NCI-H526 (cell line): ENCODE results near the gene BCL2.
"Not testable (repeated sequence)": the region's sequence is repeated elsewhere in the genome, so short reads cannot be mapped to it uniquely, and the experiment has no call there.

Experiments used
- DNase-seq, 2 experiments: peaks; one replicate each; lab custom pipeline; 2025; lab: John Stamatoyannopoulos, UW

BCL2 gene

DNA sequence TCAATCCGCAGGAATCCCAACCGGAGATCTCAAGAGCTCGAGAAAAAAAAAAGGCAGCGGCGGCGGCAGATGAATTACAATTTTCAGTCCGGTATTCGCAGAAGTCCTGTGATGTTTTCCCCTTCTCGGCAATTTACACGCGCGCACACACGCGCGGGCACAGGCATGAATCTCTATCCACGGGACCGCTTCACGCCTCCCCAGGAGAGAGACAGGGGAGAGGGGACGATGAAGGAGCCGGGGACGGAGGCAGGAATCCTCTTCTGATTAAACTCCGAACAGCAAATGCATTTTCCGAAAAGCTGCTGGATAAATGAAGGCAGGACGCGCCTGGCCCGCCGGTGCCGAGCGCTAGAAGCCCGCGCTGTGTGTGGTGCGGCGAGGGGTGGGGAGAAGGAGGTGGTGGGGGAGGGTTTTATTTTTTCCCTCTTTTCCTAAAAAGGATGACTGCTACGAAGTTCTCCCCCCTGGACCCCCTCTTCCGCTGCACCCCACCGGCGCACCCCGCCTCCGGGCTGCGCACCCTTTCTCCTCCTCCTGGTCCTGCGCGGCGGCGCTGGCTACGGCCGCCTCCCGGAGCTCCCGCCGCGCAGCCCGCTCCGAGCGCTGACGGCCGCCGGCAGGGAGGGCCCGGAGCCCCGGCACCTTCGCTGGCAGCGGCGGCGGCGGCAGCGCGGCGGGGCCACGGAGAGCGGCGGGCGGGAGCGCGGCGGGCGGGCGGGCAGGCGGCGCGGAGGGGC lies at the start of gene BCL2:
Gene BCL2, minus strand, starts transcription at position 387 of the 740 bp plus-strand sequence.
- peak; percentile 14 to 76 for DNase-seq

- DNase-seq, result no peak
Measured at GRCh38 chr18:63368611-63369010, 49.0 kb upstream of the BCL2 start.

GRCh38 chr18:63367053-63367953 lies 47.7 kb upstream of the BCL2 start, which contains the start of gene KDSR:
KDSR (minus strand) TSS chr18:63367206; CDS start chr18:63367118, 88 bp downstream.
- peak; percentile 95 to 99 for DNase-seq

GRCh38 chr18:63366213-63367052 lies 46.9 kb upstream of the BCL2 start:
- DNase-seq, result peak; percentile 11 to 70

GRCh38 chr18:63365876-63366212 lies 46.3 kb upstream of the BCL2 start:
- DNase-seq, result peak in 1 of 2 experiments; percentile 45

DNA sequence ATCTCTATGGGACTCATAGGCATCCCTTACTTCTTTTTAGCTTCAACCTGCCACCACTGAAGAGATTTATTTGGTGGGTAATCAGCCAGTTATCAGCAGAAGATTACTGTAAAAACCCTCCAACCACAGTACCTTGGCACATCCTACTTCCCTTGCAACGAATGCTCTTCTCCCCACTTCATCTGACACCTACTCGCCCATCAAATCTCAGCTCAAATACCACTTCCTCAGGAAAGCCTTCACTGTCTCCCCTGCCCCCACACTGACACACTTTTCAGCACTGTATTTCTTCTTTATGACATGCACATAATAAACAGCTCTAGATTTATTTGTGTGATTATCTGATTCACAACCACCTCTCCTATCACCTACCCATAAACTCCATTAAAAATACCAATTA lies 44.4 kb upstream of the BCL2 start:
- no peak for DNase-seq

- DNase-seq, result not testable (repeated sequence)
Measured at GRCh38 chr18:63363420-63363819, 43.9 kb upstream of the BCL2 start.

GRCh38 chr18:63356272-63356896 lies 36.8 kb upstream of the BCL2 start:
- DNase-seq, result no peak

DNA sequence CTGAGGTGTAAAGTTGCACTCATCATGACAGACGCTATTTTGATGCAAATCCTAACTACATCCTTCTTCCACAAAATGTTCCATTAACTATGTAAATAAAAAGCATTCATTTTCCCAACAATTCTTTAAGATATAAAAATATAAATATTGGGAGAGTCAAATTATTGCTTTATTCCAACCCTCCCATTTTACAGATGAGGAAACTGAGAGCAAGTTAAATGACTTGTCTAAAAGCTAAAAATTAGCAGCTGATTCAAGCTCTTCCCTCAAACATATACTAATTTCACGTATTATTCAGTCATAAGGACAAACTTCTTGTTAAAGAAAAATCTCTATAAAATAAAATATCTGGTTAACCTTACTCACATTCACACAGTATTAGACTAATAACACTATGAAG lies 30.7 kb upstream of the BCL2 start:
- no peak for DNase-seq

GRCh38 chr18:63348508-63349136 lies 29.1 kb upstream of the BCL2 start:
- no peak for DNase-seq

DNA sequence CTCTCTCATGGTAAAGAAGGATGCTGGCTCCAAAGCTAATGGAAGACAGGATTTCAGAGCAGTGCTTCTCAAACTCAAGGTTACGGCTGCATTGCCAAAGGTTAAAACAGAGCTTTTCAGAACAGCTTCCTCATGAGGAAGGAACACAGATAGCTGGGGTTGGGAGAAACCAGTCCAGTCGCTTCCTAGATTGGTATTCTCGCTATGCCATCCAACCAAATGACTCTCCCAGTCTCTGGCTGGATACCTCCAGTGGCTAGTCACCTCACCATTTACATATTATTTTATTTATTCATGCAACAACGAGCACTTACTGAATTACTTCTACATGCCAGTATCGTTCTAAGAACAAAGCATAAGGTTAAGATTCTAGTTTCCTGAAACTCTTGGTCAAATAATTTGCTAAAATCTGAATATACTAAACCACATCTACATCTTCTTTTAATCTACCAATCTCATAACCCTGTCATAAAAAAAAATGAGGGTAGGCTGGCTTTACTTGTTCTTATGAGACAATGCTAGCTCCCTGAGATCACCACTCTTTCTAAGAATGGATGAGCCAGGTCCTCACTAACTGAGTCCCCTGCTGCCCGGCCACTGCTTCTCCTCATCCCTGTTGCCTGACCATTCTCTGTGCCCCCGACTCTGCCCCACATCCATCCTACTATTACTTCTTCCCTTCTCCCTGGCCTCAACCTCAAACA lies 27.1 kb upstream of the BCL2 start:
- peak; percentile 29 to 42 for DNase-seq

DNA sequence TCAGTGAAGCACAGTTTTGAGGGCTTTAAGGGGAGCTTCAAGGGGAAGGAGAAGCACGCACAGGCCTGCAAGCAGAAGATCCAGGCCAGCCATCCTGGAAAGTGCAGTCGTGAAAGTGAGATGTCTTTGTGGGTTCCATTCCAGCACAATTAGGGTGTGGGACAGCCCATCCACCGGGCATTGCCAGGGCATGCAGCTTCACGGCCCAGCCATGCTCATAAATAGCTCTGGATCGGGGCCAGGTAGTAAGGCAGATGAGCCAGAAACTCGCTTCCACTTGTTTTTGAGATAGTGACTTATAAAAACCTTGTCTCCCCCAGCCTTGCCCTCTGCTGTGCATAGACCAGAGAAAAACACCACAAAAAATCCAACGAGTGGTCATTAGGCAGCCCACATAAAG lies 26.5 kb upstream of the BCL2 start:
- DNase-seq, result no peak

DNA sequence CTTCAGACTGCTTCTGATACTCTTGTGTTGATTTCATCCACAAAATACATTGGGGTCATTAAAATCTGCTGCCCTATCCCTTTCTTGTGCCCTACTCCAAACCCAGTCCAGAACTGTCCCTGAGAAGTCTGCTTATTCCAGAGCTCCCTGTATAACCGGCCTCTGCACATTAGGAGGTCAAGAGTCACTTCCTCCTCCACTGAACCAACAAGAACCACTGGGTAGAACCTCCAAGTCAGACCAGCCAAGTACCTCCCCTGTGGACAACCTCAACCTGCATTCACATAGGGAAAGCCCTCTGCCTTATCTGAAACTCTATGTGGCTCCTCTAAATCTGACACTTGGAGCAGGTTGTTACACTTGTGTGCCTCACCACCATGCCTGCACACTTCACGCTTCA lies 25.3 kb upstream of the BCL2 start:
- no peak for DNase-seq

- no peak for DNase-seq
Measured at GRCh38 chr18:63344263-63344662, 24.7 kb upstream of the BCL2 start.

- peak; percentile 7 to 62 for DNase-seq
Measured at GRCh38 chr18:63342206-63342605, 22.6 kb upstream of the BCL2 start.

DNA sequence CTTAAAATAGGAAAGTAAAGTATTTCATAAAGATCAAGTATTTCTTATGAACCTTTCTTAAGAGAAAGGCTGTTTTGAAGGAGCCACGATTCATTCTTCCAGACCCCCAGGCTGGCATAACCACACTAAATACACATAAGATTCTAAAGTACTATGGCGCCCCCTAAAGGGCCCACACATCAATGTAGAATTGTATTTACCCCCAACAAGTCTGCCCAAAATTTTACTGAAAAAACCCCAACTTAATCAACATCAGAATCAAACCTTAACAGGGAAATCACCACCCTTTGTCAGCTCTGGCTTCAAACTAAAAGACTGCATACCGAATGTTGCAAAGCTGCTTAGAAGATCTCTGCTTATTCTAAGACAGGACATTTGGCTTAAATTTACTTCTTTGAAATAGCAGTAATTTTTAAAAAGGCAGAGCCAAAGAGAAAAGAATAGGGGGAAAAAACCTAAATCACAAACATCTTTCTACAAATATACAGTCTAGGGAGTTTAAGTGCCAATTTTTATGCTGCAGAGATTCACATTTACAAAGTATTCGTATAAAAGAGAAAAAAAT lies 20.4 kb upstream of the BCL2 start:
- peak; percentile 31 to 69 for DNase-seq

GRCh38 chr18:63336366-63337099 lies 17.0 kb upstream of the BCL2 start:
- no peak for DNase-seq

DNA sequence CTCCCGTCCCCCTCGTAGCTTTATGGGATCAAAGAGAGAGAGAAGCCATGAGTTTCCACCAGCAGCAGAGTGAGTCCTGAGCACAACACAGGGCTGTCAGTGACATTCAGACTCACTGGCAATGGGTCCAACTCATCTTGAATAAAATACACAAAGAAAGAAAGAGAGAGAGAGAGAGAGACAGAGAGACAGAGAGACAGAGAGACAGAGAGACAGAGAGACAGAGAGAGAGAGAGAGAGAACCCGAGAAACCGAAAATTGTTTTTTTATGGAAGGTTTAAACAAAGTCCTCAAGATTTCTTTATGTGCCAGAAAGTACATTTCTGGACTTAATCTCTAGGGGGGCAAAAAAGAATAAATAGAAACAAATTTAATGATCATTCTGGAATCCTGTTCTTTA lies 11.5 kb upstream of the BCL2 start:
- no peak for DNase-seq

DNA sequence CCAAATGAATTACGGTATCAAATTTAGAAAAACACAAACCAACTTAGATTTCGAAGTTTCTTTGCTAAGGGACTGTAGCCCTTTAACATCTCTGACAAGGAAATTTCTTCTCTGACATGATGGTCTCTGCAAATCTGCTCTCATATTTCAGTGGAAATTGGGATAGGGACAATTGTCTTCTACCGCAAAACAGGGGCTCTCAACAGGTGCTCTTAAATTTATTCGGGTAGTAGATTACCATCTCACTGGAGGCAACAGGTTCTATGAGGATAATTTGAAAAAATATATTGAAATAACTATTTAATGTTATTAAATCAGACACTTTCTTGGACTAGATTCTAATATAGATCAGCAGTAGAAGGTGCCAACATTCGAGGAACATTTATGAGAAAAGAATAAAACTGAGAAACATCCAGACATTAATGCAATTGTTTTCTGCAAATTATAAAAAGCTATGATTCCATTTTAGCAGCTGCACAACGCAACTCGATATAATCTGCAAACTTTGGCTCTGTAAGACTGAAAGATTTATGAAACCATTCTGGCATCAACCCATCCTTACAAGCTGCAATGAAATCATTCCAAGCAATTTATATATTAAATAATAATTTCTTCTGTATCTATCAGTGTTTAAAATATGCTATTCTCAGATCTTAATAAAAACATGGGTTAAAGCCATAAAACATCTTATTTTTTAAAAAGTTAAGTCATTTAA lies 10.0 kb upstream of the BCL2 start:
- no peak for DNase-seq
